Activated CD8-positive, alpha-beta memory T cell treated with anti-CD3 and anti-CD28 coated beads, Interleukin-2, amount 10 ng/mL, durations not matched to agents 7 days and 5 days (primary cell): ENCODE results near the gene PLD4. TPM values are rescaled to one million over a fixed set of nuclear protein-coding genes. Genes with fewer than 3 reads are reported as not detected.
"Not testable (repeated sequence)": the region's sequence is repeated elsewhere in the genome, so short reads cannot be mapped to it uniquely, and the experiment has no call there.

ENCODE experiments used
- ATAC-seq: fragments of 150-1000 bp; cut with Tn5 transposase; one replicate; pipeline ENCODE4 v1.10.0; 2021; ENCODE audit warnings: moderate library complexity
- CTCF ChIA-PET: fragments of 350-600 bp; sonication (Branson Sonifier 250); formaldehyde crosslinking; loops from one replicate; lab custom pipeline; 2021; ENCODE audit warnings: antibody characterized with exemption; lab: Charles Lee
- DNase-seq: peaks from one replicate; pipeline ENCODE4 v3.0.0-alpha.2; 2020
- H3K27ac Mint-ChIP-seq: one replicate; pipeline ENCODE4 v1.8.0; 2021; ENCODE audit warnings: mild to moderate bottlenecking, mixed read lengths
- H3K27me3 Mint-ChIP-seq: one replicate; pipeline ENCODE4 v1.8.0; 2021; ENCODE audit warnings: mixed read lengths
- H3K36me3 Mint-ChIP-seq: one replicate; pipeline ENCODE4 v1.8.0; 2021; ENCODE audit warnings: mild to moderate bottlenecking, mixed read lengths
- H3K4me1 Mint-ChIP-seq: one replicate; pipeline ENCODE4 v1.8.0; 2021; ENCODE audit warnings: mixed read lengths
- H3K4me3 Mint-ChIP-seq: one replicate; pipeline ENCODE4 v1.8.0; 2021; ENCODE audit warnings: mild to moderate bottlenecking, moderate library complexity, mixed read lengths
- H3K9me3 Mint-ChIP-seq: one replicate; pipeline ENCODE4 v1.8.0; 2022; ENCODE audit warnings: low read depth, mixed read lengths
- total RNA-seq, 2 experiments: library from RNA; stranded (reverse); gene quantifications; one replicate each; pipeline ENCODE4 v1.2.3, GENCODE V29; 2021

The PLD4 gene
- total RNA-seq, 2 experiments from 2014 or later = not detected

- no peaks in the 10 kb centered on the region for H3K36me3 Mint-ChIP-seq
- CTCF ChIA-PET = no interaction called here
- ATAC-seq = no peak
- no peak overlapping the region for H3K27ac Mint-ChIP-seq
- no peak overlapping the region for H3K4me3 Mint-ChIP-seq
- H3K4me1 Mint-ChIP-seq = no peaks in the 10 kb centered on the region
- no peaks in the 10 kb centered on the region for H3K9me3 Mint-ChIP-seq
- no peaks in the 10 kb centered on the region for H3K27me3 Mint-ChIP-seq
- DNase-seq = no peak
Observed at GRCh38 chr14:104882325-104882973, 42.2 kb upstream of the PLD4 start.

- no peaks in the 10 kb centered on the region for H3K9me3 Mint-ChIP-seq
- no peak overlapping the region for H3K27ac Mint-ChIP-seq
- CTCF ChIA-PET = no interaction called here
- ATAC-seq (no peak), DNase-seq (no peak)
- no peak overlapping the region for H3K4me3 Mint-ChIP-seq
- H3K4me1 Mint-ChIP-seq = no peaks in the 10 kb centered on the region
- no peaks in the 10 kb centered on the region for H3K36me3 Mint-ChIP-seq
- no peaks in the 10 kb centered on the region for H3K27me3 Mint-ChIP-seq
Observed at GRCh38 chr14:104882991-104883660, 41.6 kb upstream of the PLD4 start.

- H3K4me3 Mint-ChIP-seq = no peak overlapping the region
- H3K9me3 Mint-ChIP-seq = no peaks in the 10 kb centered on the region
- no peak overlapping the region for H3K27ac Mint-ChIP-seq
- CTCF ChIA-PET = no interaction called here
- no peak for DNase-seq
- H3K27me3 Mint-ChIP-seq = no peaks in the 10 kb centered on the region
- ATAC-seq = no peak
- no peaks in the 10 kb centered on the region for H3K4me1 Mint-ChIP-seq
- no peaks in the 10 kb centered on the region for H3K36me3 Mint-ChIP-seq
Observed at GRCh38 chr14:104883681-104884361, 40.9 kb upstream of the PLD4 start.

GRCh38 chr14:104884381-104884780 is 40.3 kb upstream of the PLD4 start:
- CTCF ChIA-PET, H3K4me1 Mint-ChIP-seq, H3K27me3 Mint-ChIP-seq, H3K27ac Mint-ChIP-seq, H3K36me3 Mint-ChIP-seq, H3K9me3 Mint-ChIP-seq, ATAC-seq, DNase-seq, H3K4me3 Mint-ChIP-seq: not testable (repeated sequence)

GRCh38 chr14:104885031-104885972 is 39.4 kb upstream of the PLD4 start:
- Mint-ChIP-seq H3K27ac (no peak overlapping the region), H3K27me3 (no peaks in the 10 kb centered on the region), H3K4me1 (no peaks in the 10 kb centered on the region), H3K9me3 (no peaks in the 10 kb centered on the region), H3K4me3 (no peak overlapping the region), H3K36me3 (no peaks in the 10 kb centered on the region)
- DNase-seq (no peak), ATAC-seq (no peak)
- CTCF ChIA-PET = no interaction called here

- no peak overlapping the region for H3K4me3 Mint-ChIP-seq
- H3K9me3 Mint-ChIP-seq = no peaks in the 10 kb centered on the region
- CTCF ChIA-PET = no interaction called here
- H3K36me3 Mint-ChIP-seq = no peaks in the 10 kb centered on the region
- ATAC-seq = no peak
- no peaks in the 10 kb centered on the region for H3K4me1 Mint-ChIP-seq
- no peak for DNase-seq
- H3K27me3 Mint-ChIP-seq = no peaks in the 10 kb centered on the region
- no peak overlapping the region for H3K27ac Mint-ChIP-seq
Observed at GRCh38 chr14:104885973-104886689, 38.5 kb upstream of the PLD4 start.

- H3K4me1 Mint-ChIP-seq = no peaks in the 10 kb centered on the region
- H3K4me3 Mint-ChIP-seq = no peak overlapping the region
- CTCF ChIA-PET = no interaction called here
- no peak for ATAC-seq
- H3K27ac Mint-ChIP-seq = no peak overlapping the region
- no peaks in the 10 kb centered on the region for H3K27me3 Mint-ChIP-seq
- no peaks in the 10 kb centered on the region for H3K36me3 Mint-ChIP-seq
- no peak for DNase-seq
- no peaks in the 10 kb centered on the region for H3K9me3 Mint-ChIP-seq
Observed at GRCh38 chr14:104886690-104887622, 37.7 kb upstream of the PLD4 start.

- CTCF ChIA-PET = no interaction called here
- Mint-ChIP-seq H3K4me3 (no peak overlapping the region), H3K36me3 (no peaks in the 10 kb centered on the region), H3K27me3 (no peaks in the 10 kb centered on the region), H3K27ac (no peak overlapping the region), H3K4me1 (no peaks in the 10 kb centered on the region), H3K9me3 (no peaks in the 10 kb centered on the region)
- ATAC-seq = no peak
- DNase-seq = no peak
Observed at GRCh38 chr14:104887623-104888488, 36.8 kb upstream of the PLD4 start.

- Mint-ChIP-seq H3K36me3 (no peaks in the 10 kb centered on the region), H3K27ac (no peak overlapping the region), H3K4me3 (no peak overlapping the region), H3K27me3 (no peaks in the 10 kb centered on the region), H3K4me1 (no peaks in the 10 kb centered on the region), H3K9me3 (no peaks in the 10 kb centered on the region)
- CTCF ChIA-PET = no interaction called here
- ATAC-seq (no peak), DNase-seq (no peak)
Observed at GRCh38 chr14:104888489-104889374, 35.9 kb upstream of the PLD4 start.

GRCh38 chr14:104889375-104889757 is 35.3 kb upstream of the PLD4 start:
- Mint-ChIP-seq H3K4me1 (no peaks in the 10 kb centered on the region), H3K4me3 (no peak overlapping the region), H3K36me3 (no peaks in the 10 kb centered on the region), H3K9me3 (no peaks in the 10 kb centered on the region), H3K27ac (no peak overlapping the region), H3K27me3 (no peaks in the 10 kb centered on the region)
- no peak for ATAC-seq
- CTCF ChIA-PET = no interaction called here
- DNase-seq = no peak

- H3K36me3 Mint-ChIP-seq, H3K4me1 Mint-ChIP-seq, H3K4me3 Mint-ChIP-seq, H3K9me3 Mint-ChIP-seq, H3K27ac Mint-ChIP-seq, H3K27me3 Mint-ChIP-seq, ATAC-seq, CTCF ChIA-PET, DNase-seq: not testable (repeated sequence)
Observed at GRCh38 chr14:104890292-104890691, 34.4 kb upstream of the PLD4 start.
